ENCODE results near the gene KIAA1549. TPM values are rescaled to one million over a fixed set of nuclear protein-coding genes. Genes with fewer than 3 reads are reported as not detected.

The KIAA1549 gene
- total and polyA plus RNA-seq, 8 donors, result 0.15 to 7.8 (median 1.4) TPM

DNA sequence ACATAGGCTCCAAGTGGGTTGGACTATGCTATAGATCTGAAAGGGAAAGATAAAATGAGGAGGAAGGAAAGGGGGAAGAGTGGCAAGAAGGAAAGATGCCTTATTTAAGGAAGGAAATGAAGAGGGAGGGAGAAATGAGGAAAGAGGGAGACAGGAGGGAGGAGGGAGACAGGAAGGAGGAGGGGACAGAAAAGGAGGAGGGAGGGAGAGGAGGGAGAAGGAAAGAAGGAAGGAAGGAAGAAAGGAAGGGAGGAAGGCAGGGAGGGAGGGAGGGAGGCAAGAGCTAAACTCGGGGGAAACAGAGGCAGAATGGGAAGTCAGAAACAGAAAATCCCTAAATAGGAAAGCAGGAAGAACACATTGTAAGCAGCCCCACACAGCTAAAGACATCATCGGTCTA lies 67.4 kb downstream of the KIAA1549 start:
- H3K36me3 ChIP-seq, result peaks cover 0 to 26% (median 22%) of the 10 kb centered on the region in 4 donors
- TF ChIP-seq, protein P1, sequence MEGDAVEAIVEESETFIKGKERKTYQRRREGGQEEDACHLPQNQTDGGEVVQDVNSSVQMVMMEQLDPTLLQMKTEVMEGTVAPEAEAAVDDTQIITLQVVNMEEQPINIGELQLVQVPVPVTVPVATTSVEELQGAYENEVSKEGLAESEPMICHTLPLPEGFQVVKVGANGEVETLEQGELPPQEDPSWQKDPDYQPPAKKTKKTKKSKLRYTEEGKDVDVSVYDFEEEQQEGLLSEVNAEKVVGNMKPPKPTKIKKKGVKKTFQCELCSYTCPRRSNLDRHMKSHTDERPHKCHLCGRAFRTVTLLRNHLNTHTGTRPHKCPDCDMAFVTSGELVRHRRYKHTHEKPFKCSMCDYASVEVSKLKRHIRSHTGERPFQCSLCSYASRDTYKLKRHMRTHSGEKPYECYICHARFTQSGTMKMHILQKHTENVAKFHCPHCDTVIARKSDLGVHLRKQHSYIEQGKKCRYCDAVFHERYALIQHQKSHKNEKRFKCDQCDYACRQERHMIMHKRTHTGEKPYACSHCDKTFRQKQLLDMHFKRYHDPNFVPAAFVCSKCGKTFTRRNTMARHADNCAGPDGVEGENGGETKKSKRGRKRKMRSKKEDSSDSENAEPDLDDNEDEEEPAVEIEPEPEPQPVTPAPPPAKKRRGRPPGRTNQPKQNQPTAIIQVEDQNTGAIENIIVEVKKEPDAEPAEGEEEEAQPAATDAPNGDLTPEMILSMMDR (IDR thresholded peaks at IDR 0.05), result no peak
- TF ChIP-seq EP300 (IDR thresholded peaks at IDR 0.05), result no peak
- TF ChIP-seq POLR2A (IDR thresholded peaks at IDR 0.05), result no peak
- TF ChIP-seq POLR2AphosphoS5 (IDR thresholded peaks at IDR 0.05), result no peak
- no peaks in the 10 kb centered on the region for H3K27me3 ChIP-seq
- intact Hi-C loops (cut with DNase I; ENCODE audit: low total_unique reads), result no loop called here
- H3K4me1 ChIP-seq, result no peaks in the 10 kb centered on the region
- DNase-seq, result no peak
- no peaks in the 10 kb centered on the region for H3K9me3 ChIP-seq
- WGBS, 5 donors, result 67 to 81% (median 72%) methylated on average over 2 of the region's 2 CpGs
- H3K27ac ChIP-seq, result no peak overlapping the region
- H3K4me3 ChIP-seq, result no peak overlapping the region

DNA sequence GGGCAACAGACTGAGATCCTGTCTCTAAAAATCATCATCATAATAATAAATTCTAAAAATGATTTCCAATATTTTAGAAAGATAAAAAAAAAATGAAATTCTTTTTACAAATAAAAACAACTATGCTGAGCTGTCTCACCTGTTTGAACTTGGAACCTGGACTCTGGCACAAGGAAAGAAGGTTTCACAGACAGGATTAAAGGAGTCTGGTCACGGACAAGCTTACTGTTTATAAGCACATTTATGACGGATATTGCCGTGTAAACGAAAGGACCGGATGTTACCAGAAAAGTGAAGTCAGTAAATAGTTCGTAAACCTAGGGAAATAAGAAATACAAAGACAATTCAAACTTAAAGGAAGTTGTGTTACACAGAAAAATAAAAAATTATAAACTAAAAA lies 70.2 kb downstream of the KIAA1549 start:
- Histone ChIP-seq H3K27ac (no peak overlapping the region), H3K4me1 (no peaks in the 10 kb centered on the region), H3K9me3 (no peaks in the 10 kb centered on the region), H3K36me3 (peaks cover 0 to 22% (median 7%) of the 10 kb centered on the region in 4 donors), H3K27me3 (no peaks in the 10 kb centered on the region), H3K4me3 (no peak overlapping the region)
- no peak for DNase-seq
- WGBS, 5 donors, result 63 to 86% (median 73%) methylated on average over 6 of the region's 6 CpGs
- TF ChIP-seq EP300 (IDR thresholded peaks at IDR 0.05) (no peak), POLR2AphosphoS5 (IDR thresholded peaks at IDR 0.05) (no peak), POLR2A (IDR thresholded peaks at IDR 0.05) (no peak)
- TF ChIP-seq, protein P1 (IDR thresholded peaks at IDR 0.05), result no peak
- intact Hi-C loops (cut with DNase I; ENCODE audit: low total_unique reads), result no loop called here

DNA sequence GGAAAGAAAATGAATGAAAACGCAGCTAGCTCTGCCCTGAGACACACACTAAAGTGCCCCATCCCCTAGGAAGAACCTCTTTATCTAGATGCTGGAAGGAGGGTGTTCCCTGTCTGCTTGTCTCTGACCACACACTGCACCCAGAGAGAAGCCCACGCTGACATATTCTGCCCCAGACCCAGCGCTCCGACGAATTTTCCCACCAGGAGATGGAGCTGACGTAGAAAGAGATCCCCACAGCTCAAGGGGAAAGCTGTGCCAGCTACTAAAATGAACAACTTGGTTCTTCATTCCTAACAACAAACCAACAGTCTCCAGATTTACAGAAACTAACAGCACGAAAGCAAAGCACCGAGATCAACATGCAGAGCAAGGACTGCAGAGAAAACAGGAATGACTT lies 73.3 kb downstream of the KIAA1549 start:
- Histone ChIP-seq H3K4me3 (no peak overlapping the region), H3K4me1 (no peaks in the 10 kb centered on the region), H3K9me3 (no peaks in the 10 kb centered on the region), H3K36me3 (peaks cover 0 to 27% (median 12%) of the 10 kb centered on the region in 4 donors), H3K27me3 (no peaks in the 10 kb centered on the region), H3K27ac (no peak overlapping the region)
- TF ChIP-seq POLR2A (IDR thresholded peaks at IDR 0.05) (no peak), EP300 (IDR thresholded peaks at IDR 0.05) (no peak), POLR2AphosphoS5 (IDR thresholded peaks at IDR 0.05) (no peak)
- TF ChIP-seq, protein P1 (IDR thresholded peaks at IDR 0.05), result no peak
- DNase-seq, result no peak
- WGBS, 5 donors, result 72 to 81% (median 76%) methylated on average over 8 of the region's 8 CpGs
- intact Hi-C loops (cut with DNase I; ENCODE audit: low total_unique reads), result no loop called here

DNA sequence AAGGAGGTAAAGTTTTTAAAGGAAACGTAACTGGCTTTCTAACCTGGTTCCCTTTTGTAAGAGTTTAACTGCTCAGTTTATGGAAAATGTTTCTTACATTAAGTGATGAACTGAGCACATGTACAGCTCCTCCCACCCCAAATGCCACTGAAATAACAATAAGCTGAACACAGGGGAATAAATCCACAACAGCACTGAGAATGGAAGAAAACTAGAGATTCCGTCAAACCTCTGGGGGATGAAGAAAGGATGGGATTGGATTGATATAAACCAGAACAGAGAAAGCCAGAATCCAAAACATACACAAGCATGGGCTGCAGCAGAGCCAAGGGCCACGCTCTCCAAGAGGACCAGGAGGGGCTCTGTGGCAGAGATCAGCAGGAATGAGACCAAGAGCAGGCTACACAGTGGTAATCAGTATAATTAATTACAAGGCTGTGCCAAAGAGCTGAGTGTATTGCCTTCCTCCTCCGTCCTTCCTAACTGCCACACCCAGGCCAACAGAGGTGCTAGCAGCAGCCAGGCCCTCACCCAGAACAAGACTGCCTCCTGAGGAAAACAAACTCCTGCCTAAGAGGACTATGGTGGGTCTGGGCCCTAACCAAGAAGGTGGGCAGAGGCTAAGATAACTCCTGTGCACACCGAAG lies 73.9 kb downstream of the KIAA1549 start:
- intact Hi-C loops (cut with DNase I; ENCODE audit: low total_unique reads), result no loop called here
- TF ChIP-seq, protein P1 (IDR thresholded peaks at IDR 0.05), result no peak
- no peak for TF ChIP-seq POLR2AphosphoS5 (IDR thresholded peaks at IDR 0.05)
- no peak for TF ChIP-seq POLR2A (IDR thresholded peaks at IDR 0.05)
- TF ChIP-seq EP300 (IDR thresholded peaks at IDR 0.05), result no peak
- Histone ChIP-seq H3K36me3 (peaks cover 0 to 27% (median 10%) of the 10 kb centered on the region in 4 donors), H3K27ac (no peak overlapping the region), H3K27me3 (no peaks in the 10 kb centered on the region), H3K4me3 (no peak overlapping the region), H3K4me1 (no peaks in the 10 kb centered on the region), H3K9me3 (no peaks in the 10 kb centered on the region)
- 67 to 82% (median 71%) methylated on average over 5 of the region's 5 CpGs for WGBS, 5 donors
- peak in 1 of 2 donors; percentile 37 for DNase-seq

All from stomach (tissue), 9 donors.